Fibroblast of lung (primary cell): Measurements from ENCODE around the gene CDH1.

Source experiments
- EZH2 ChIP-seq: IDR thresholded peaks from 2 replicates; pipeline ENCODE4 v1.5.1; 2012; ENCODE audit warnings: low read length, control low read depth, mild to moderate bottlenecking; ENCODE audit errors: missing control alignments
- TF ChIP-seq, protein P1 (sequence below), 2 donors: IDR thresholded peaks in 1 of 2; conservative IDR thresholded peaks in 1 of 2; 1 replicate in 1 of 2; 2 replicates in 1 of 2; pipeline ENCODE4 v1.5.1; 2011 to 2012; ENCODE audit warnings: low read length in 2 of 2, control low read depth in 1 of 2, inconsistent platforms in 1 of 2, low read depth in 1 of 2, mild to moderate bottlenecking in 1 of 2

DNA sequence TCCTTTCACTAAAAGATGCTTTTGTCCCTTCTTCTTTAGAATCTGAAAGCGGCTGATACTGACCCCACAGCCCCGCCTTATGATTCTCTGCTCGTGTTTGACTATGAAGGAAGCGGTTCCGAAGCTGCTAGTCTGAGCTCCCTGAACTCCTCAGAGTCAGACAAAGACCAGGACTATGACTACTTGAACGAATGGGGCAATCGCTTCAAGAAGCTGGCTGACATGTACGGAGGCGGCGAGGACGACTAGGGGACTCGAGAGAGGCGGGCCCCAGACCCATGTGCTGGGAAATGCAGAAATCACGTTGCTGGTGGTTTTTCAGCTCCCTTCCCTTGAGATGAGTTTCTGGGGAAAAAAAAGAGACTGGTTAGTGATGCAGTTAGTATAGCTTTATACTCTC, 96.2 kb downstream of the CDH1 start:
- TF ChIP-seq, protein P1, sequence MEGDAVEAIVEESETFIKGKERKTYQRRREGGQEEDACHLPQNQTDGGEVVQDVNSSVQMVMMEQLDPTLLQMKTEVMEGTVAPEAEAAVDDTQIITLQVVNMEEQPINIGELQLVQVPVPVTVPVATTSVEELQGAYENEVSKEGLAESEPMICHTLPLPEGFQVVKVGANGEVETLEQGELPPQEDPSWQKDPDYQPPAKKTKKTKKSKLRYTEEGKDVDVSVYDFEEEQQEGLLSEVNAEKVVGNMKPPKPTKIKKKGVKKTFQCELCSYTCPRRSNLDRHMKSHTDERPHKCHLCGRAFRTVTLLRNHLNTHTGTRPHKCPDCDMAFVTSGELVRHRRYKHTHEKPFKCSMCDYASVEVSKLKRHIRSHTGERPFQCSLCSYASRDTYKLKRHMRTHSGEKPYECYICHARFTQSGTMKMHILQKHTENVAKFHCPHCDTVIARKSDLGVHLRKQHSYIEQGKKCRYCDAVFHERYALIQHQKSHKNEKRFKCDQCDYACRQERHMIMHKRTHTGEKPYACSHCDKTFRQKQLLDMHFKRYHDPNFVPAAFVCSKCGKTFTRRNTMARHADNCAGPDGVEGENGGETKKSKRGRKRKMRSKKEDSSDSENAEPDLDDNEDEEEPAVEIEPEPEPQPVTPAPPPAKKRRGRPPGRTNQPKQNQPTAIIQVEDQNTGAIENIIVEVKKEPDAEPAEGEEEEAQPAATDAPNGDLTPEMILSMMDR (conservative IDR thresholded peaks at IDR 0.05 in 1 of 2, IDR thresholded peaks at IDR 0.05 in 1 of 2; ENCODE audit: low read depth in 1 of 2, low read length in 2 of 2) = no peak
- TF ChIP-seq EZH2 = no peak
